GM19193 (cell line): ENCODE measurements around the gene SCYGR5.

Experiments
- POLR2A ChIP-seq: IDR thresholded peaks from 4 replicates; pipeline ENCODE4 v1.6.1; 2011; ENCODE audit not compliant: insufficient read depth, insufficient read length; ENCODE audit errors: extremely low read depth

SCYGR5 gene

GRCh38 chr2:227661025-227661649 is 5.5 kb upstream of the SCYGR5 start:
- no peak for TF ChIP-seq POLR2A

- TF ChIP-seq POLR2A, result no peak
These were observed 4.8 kb upstream of the SCYGR5 start for GRCh38 chr2:227661827-227662226.

GRCh38 chr2:227665189-227665940 is 1.2 kb upstream of the SCYGR5 start:
- TF ChIP-seq POLR2A, result no peak

GRCh38 chr2:227671170-227671905 is 4.7 kb downstream of the SCYGR5 start:
- TF ChIP-seq POLR2A, result no peak

- TF ChIP-seq POLR2A, result no peak
These were observed 7.9 kb downstream of the SCYGR5 start for GRCh38 chr2:227674485-227674884.

GRCh38 chr2:227677928-227678327 is 11.3 kb downstream of the SCYGR5 start:
- no peak for TF ChIP-seq POLR2A

- TF ChIP-seq POLR2A, result no peak
These were observed 17.7 kb downstream of the SCYGR5 start for GRCh38 chr2:227684258-227684657.

- no peak for TF ChIP-seq POLR2A
These were observed 20.6 kb downstream of the SCYGR5 start for GRCh38 chr2:227687189-227687588.

GRCh38 chr2:227696990-227697679 is 30.5 kb downstream of the SCYGR5 start:
- TF ChIP-seq POLR2A, result no peak

- TF ChIP-seq POLR2A, result no peak
These were observed 35.0 kb downstream of the SCYGR5 start for GRCh38 chr2:227701556-227701955.

GRCh38 chr2:227703280-227703732 is 36.7 kb downstream of the SCYGR5 start:
- no peak for TF ChIP-seq POLR2A

GRCh38 chr2:227703961-227704360 is 37.4 kb downstream of the SCYGR5 start:
- TF ChIP-seq POLR2A, result no peak

GRCh38 chr2:227706859-227707258 is 40.3 kb downstream of the SCYGR5 start:
- no peak for TF ChIP-seq POLR2A

- TF ChIP-seq POLR2A, result no peak
These were observed 40.8 kb downstream of the SCYGR5 start for GRCh38 chr2:227707390-227707789.

- TF ChIP-seq POLR2A, result no peak
These were observed 44.4 kb downstream of the SCYGR5 start for GRCh38 chr2:227710986-227711385.

GRCh38 chr2:227713291-227713690 is 46.7 kb downstream of the SCYGR5 start:
- TF ChIP-seq POLR2A, result no peak

GRCh38 chr2:227716501-227716900 is 49.9 kb downstream of the SCYGR5 start:
- no peak for TF ChIP-seq POLR2A
